GM18505 (cell line): Measurements from ENCODE around the gene SH3BP1.

ENCODE experiments used
- ATAC-seq: cut with Tn5 transposase; IDR thresholded peaks from one replicate; pipeline ENCODE4 v1.9.1; 2021; ENCODE audit not compliant: unreplicated experiment
- POLR2A ChIP-seq: IDR thresholded peaks from 4 replicates; pipeline ENCODE4 v1.6.1; 2011; ENCODE audit warnings: borderline replicate concordance; ENCODE audit not compliant: insufficient read depth, insufficient read length; ENCODE audit errors: extremely low read depth

SH3BP1 gene

GRCh38 chr22:37661160-37661924, 21.9 kb downstream of the SH3BP1 start:
- no peak for TF ChIP-seq POLR2A
- ATAC-seq = no peak

- TF ChIP-seq POLR2A = no peak
- ATAC-seq = no peak
These were observed 22.6 kb downstream of the SH3BP1 start for GRCh38 chr22:37662039-37662438.

GRCh38 chr22:37663521-37664140, 24.2 kb downstream of the SH3BP1 start:
- TF ChIP-seq POLR2A = no peak
- ATAC-seq = no peak

- TF ChIP-seq POLR2A = no peak
- ATAC-seq = no peak
These were observed 25.0 kb downstream of the SH3BP1 start for GRCh38 chr22:37664249-37665101.

GRCh38 chr22:37665487-37665886, 26.0 kb downstream of the SH3BP1 start:
- no peak for TF ChIP-seq POLR2A
- ATAC-seq = no peak

- no peak for ATAC-seq
- no peak for TF ChIP-seq POLR2A
These were observed 30.1 kb downstream of the SH3BP1 start for GRCh38 chr22:37669586-37669985.

- no peak for ATAC-seq
- TF ChIP-seq POLR2A = no peak
These were observed 32.9 kb downstream of the SH3BP1 start for GRCh38 chr22:37672206-37672919.

- ATAC-seq = no peak
- TF ChIP-seq POLR2A = no peak
These were observed 33.5 kb downstream of the SH3BP1 start for GRCh38 chr22:37672920-37673455.

GRCh38 chr22:37674248-37674647, 34.8 kb downstream of the SH3BP1 start:
- ATAC-seq = no peak
- TF ChIP-seq POLR2A = no peak

- peak; percentile 45 for ATAC-seq
- peak; percentile 77 for TF ChIP-seq POLR2A
These were observed 35.8 kb downstream of the SH3BP1 start, which contains the start of gene LGALS1 for GRCh38 chr22:37674951-37675929. Gene LGALS1, plus strand, starts transcription at chr22:37675636. Its CDS starts 67 bp downstream, at chr22:37675703.

- TF ChIP-seq POLR2A = no peak
- no peak for ATAC-seq
These were observed 36.7 kb downstream of the SH3BP1 start for GRCh38 chr22:37675930-37676735.
